ENCODE measurements around the gene CDK5RAP2.

- no peak for TF ChIP-seq POLR2A (IDR thresholded peaks at IDR 0.05)
- TF ChIP-seq CTCF (IDR thresholded peaks at IDR 0.05), result no peak
Measured at GRCh38 chr9:120532475-120532874, 47.5 kb downstream of the CDK5RAP2 start.
